GM19324 (cell line): ENCODE data around the gene CES4A.
"Not testable (repeated sequence)": the region's sequence is repeated elsewhere in the genome, so short reads cannot be mapped to it uniquely, and the experiment has no call there.

Experiments used
- ATAC-seq: cut with Tn5 transposase; IDR thresholded peaks from one replicate; pipeline ENCODE4 v1.9.1; 2021; ENCODE audit warnings: mild to moderate bottlenecking, moderate library complexity; ENCODE audit not compliant: unreplicated experiment, low FRiP score

CES4A gene

DNA sequence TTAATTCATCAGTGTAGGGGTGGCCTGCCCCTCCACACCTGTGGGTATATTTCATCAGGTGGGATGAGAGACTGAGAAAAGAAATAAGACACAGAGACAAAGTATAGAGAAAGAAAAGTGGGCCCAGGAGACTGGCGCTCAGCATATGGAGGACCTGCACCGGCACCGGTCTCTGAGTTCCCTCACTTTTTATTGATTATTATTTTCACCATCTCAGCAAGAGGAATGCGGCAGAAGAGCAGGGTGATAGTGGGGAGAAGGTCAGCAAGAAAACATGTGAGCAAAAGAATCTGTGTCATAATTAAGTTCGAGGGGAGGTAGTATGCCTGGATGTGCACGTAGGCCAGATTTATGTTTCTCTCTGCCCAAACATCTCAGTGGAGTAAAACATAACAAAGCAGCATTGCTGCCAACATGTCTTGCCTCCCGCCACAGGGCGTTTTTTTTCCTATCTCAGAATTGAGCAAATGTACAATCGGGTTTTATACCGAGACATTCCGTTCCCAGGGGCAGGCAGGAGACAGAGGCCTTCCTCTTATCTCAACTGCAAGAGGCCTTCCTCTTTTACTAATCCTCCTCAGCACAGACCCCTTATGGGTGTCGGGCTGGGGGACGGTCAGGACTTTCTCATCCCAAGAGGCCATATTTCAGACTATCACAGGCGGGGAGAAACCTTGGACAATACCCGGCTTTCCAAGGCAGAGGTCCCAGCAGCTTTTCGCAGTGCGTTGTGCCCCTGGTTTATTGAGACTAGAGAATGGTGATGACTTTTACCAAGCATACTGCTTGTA, 32.8 kb upstream of the CES4A start:
- not testable (repeated sequence) for ATAC-seq

DNA sequence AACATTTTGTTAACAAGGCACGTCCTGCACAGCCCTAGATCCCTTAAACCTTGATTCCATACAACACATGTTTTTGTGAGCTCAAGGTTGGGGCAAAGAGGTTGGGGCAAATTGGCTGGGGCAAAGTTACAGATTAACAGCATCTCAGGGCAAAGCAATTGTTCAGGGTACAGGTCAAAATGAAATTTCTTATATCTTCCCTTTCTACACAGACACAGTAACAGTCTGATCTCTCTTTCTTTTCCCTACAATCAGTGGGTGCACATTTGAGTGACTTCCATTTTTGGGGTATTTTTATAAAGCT, 32.3 kb upstream of the CES4A start:
- ATAC-seq = not testable (repeated sequence)

DNA sequence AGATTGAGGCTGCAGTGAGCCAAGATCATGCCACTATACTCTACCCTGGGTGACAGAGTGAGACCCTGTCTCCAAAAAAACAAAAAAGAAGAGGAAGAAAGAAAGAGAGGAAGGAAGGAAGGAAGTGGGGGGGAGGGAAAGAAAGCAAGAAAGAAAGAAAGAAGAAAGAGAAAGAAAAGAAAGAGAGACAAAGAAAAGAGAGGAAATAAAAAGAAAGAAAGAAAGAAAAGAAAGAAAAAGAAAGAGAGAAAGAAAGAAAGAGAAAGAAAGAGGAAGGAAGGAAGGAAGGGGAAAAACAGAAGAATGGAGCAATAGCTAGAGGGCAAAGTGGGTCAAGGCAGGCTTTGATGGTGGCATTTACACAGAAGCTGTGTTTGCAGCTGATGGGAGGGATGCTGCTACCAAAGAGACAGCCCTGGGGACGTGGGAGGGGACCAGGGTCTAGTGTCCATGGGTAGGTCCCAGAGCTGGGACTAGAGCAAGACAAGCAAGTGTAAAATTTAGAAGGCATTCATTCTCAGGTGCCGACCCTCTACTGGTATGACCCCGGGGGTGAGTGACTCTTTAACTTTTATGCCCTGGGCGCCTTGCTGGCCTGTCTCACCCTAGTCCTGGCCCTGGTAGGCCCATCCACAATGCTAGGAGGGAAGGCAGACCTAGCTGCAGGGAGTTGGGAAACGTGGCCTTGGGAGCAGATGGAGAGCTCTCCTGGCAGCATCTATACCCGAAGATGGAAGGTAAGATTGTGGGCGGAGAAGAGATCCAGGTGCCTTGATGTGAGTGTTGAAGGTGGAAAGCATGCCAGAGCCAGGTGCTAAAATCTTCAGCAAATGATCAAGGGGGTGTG, 29.3 kb upstream of the CES4A start:
- no peak for ATAC-seq

DNA sequence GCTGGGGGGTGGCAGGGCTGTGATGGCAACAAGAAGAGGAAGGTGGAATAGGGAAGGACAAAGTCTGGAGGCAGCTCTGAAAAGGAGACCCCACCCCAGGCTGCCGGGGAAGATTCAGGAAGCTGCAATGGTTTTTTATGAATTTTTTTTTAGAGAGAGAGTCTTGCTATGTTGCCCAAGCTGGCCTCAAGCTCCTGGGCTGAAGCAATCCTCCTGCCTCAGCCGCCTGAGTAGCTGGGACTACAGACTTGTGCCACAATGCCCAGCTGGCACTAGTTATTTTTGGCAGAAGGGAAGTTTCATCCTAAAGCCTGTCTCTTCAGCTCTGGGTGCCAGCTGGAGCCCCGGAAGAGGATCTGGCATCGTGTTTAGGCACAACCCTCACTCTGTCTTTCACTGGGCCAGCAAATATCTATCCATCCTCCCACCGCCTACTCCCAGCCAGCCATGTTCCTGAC, 28.7 kb upstream of the CES4A start:
- no peak for ATAC-seq

DNA sequence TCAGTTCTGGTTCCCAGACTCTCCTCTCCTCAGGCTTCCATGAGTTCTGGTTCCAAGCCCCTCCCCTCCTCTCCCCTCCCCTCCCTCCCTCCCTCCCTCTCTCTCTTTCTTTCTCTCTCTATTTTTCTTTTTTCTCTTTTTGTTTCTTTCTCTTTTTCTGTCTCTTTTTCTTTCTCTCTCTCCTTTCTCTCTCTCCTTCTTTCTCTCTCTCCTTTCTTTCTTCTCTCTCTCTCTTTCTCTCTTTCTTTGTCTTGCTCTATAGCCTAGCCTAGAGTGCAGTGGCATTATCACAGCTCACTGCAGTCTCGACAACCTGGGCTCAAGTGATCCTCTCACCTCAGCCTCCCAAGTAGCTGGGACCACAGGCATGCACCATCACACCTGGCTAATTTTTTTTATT, 28.1 kb upstream of the CES4A start:
- ATAC-seq = no peak

DNA sequence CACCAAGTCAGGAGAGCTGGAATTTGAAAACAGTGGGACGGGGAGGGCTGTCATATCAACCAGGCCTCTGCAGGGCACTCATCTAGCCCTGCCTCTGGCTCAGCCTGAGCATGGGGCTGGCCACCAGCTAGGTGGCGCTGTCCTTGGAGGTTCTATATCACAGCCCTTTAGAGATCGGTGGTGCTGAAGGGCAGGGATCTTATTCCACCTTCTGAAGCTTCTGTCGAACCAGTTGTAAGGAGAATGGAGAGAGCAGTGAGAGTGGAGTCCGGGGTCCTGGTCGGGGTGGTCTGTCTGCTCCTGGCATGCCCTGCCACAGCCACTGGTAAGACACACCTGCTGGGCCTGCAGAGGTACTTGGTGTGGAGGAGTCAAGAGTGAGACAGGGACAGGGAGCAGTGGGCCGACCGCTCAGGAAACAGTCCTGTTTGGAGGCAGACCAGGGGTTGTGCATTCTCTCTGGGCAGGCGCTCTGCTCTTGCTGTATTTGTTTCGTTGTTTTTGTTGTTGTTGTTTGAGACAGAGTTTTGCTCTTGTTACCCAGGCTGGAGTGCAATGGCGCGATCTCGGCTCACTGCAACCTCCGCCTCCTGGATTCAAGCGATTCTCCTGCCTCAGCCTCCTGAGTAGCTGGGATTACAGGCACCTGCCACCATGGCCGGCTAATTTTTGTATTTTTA, 27.2 kb upstream of the CES4A start, which contains the start of gene CES3:
CES3 (plus strand) TSS at position 202 of the 680 bp plus-strand sequence; CDS start at position 244, 42 bp downstream.
- ATAC-seq = peak; percentile 72

DNA sequence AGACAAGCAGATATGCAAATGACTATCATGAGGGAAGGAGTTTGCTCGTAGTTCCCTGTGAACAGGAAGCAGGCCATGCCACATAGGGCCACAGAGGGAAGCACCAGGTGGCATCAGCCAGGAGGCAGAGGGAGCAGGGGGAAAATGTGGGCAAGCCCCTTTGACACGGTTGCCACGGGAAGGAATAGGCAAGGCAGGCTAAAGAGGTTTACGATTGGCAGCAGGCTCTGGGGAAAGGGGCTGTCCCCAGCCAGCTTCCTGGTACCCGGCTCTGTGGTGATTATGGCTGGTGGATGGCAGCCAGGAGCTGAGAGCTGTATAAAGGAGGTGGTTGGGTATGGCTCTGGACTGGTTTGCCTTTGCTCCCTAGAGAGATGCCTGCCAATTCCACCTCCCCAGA, 26.5 kb upstream of the CES4A start:
- ATAC-seq = no peak

DNA sequence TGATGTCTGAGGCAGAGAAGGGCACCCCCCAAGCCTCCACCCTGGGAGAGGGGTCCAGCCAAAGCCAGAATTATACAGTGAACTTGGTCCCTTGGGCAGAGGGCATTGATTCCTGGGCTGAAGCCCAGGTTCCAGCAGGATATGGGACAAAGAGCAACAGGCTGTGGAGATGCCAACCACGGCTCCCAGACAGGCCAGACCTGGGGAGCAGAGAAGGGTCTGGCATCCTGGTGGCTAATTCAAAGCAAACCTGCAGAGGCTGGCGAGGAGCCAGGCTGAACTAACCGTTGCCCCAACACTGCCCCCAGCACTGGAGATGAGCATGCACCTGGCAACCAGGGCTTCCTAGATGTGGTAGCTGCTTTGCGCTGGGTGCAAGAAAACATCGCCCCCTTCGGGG, 24.3 kb upstream of the CES4A start:
- no peak for ATAC-seq

DNA sequence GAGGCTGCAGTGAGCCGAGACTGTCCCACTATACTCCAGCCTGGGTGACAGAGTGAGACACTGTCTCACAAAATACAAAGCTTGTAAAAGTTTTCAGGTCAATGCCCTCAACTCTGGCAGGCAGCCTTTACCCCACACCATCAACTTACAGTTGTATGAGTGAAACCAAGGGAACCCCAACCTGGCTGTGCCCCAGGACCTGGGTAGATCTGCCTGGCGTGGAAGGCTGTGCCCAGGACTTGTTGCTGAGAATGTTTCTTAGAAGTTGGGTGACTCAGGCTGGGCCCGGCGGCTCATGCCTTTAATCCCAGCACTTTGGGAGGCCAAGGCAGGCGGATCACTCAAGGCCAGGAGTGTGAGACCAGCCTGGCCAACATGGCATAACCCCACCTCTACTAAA, 19.5 kb upstream of the CES4A start:
- ATAC-seq = no peak

DNA sequence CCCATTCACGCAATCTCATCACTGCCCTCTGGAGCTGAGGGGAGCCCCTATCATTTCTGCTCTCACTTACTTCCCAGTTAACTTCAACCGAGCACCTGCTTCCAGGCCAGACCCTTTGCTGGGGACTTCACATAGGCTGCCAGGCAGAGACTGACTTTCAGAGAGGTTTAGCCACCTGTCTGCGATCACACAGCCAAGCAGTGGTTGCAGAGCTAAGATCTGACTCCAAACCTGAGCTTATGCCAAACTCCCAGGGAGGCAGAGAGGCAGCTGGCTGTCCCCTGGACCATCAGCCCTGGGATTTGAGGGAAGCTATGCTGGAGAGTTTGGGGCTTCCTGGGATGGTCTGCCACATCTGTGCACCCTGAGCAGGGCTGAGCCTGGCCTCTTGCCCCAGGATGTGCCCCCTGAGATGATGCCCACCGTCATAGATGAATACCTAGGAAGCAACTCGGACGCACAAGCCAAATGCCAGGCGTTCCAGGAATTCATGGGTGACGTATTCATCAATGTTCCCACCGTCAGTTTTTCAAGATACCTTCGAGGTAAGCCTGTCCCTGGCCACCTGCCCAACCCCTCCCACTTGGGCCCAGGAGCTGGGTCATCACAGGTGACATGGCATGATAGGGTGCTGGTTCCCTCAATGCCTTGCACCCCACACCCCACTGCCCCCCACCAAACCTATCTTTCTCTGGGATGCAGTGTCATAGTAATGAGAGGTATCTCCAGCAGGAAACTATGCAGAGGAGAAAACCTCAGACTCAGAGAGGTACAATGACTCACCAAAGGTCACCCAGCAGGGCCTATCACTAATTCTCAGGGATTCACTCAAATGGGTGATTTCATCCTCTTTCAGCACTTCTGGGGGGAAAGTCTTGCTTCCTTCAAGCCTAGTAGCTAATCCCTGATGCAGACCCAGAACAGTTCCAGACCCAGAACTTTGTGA, 17.3 kb upstream of the CES4A start:
- ATAC-seq = no peak

DNA sequence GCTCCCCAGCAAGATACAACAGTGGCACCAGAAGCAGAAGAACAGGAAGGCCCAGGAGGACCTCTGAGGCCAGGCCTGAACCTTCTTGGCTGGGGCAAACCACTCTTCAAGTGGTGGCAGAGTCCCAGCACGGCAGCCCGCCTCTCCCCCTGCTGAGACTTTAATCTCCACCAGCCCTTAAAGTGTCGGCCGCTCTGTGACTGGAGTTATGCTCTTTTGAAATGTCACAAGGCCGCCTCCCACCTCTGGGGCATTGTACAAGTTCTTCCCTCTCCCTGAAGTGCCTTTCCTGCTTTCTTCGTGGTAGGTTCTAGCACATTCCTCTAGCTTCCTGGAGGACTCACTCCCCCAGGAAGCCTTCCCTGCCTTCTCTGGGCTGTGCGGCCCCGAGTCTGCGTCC, 15.4 kb upstream of the CES4A start:
- ATAC-seq = no peak

DNA sequence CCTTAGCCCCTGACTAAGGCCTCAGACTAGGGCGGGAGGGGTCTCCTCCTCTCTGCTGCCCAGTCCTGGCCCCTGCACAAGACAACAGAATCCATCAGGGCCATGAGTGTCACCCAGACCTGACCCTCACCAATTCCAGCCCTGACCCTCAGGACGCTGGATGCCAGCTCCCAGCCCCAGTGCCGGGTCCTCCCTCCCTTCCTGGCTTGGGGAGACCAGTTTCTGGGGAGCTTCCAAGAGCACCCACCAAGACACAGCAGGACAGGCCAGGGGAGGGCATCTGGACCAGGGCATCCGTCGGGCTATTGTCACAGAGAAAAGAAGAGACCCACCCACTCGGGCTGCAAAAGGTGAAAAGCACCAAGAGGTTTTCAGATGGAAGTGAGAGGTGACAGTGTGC, 14.7 kb upstream of the CES4A start:
- ATAC-seq = no peak

DNA sequence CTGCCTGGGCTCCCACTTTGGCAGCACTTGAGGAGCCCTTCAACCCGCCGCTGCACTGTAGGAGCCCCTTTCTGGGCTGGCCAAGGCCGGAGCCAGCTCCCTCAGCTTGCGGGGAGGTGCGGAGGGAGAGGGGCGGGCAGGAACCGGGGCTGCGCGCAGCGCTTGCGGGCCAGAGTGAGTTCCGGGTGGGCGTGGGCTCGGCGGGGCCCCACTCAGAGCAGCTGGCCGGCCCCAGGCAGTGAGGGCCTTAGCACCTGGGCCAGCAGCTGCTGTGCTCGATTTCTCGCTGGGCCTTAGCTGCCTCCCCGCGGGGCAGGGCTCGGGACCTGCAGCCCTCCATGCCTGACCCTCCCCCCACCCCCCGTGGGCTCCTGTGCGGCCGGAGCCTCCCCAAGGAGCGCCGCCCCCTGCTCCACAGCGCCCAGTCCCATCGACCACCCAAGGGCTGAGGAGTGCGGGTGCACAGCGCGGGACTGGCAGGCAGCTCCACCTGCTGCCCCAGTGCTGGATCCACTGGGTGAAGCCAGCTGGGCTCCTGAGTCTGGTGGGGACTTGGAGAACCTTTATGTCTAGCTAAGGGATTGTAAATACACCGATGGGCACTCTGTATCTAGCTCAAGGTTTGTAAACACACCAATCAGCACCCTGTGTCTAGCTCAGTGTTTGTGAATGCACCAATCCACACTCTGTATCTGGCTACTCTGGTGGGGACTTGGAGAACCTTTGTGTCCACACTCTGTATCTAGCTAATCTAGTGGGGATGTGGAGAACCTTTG, 14.0 kb upstream of the CES4A start:
- ATAC-seq = not testable (repeated sequence)

DNA sequence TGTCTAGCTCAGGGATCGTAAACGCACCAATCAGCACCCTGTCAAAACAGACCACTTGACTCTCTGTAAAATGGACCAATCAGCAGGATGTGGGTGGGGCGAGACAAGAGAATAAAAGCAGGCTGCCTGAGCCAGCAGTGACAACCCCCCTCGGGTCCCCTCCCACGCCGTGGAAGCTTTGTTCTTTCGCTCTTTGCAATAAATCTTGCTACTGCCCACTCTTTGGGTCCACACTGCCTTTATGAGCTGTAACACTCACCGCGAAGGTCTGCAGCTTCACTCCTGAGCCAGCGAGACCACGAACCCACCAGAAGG, 13.5 kb upstream of the CES4A start:
- ATAC-seq = not testable (repeated sequence)

DNA sequence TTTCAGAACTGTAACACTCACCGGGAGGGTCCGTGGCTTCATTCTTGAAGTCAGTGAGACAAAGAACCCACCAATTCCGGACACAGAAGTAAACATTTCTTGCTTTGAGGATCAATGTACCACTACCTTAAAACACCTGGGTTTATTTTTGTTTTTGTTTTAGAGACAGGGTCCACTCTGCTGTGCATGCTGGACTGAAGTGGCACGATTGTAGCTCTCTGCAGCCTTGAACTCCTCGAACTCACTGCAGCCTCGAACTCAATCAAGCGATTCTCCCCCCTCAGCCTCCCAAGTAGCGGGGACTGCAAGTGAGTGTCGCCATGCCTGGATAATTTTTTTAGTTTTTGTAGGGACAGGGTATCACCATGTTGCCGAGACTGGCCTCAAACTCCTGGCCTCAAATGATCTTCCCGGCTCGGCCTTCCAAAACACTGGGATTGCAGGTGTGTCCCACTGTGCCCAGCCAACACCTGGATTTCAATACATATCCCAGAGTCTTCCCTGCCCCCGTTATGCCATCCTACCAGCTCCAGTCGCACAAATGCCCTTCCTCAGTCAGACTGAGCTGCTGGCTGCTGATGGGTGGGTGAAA, 13.0 kb upstream of the CES4A start:
- ATAC-seq = no peak

DNA sequence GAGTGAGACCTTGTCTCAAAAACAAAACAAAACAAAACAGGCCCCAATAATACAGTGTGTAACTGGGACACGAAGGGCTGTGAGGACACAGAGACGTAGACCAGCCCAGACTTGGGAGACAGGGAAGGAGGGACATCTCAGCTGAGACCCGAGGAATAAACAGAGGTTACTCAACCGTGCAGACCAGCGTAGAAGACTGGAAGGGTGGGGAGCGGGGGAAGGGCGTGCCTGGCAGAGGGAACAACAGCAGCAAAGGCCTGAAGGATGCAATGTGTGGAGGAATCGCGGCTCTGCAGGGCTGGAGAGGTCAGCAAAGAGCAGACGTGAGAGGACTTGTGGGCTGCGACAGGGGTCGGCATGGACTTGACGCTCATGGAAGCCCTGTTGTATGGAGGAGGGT, 11.6 kb upstream of the CES4A start:
- no peak for ATAC-seq

DNA sequence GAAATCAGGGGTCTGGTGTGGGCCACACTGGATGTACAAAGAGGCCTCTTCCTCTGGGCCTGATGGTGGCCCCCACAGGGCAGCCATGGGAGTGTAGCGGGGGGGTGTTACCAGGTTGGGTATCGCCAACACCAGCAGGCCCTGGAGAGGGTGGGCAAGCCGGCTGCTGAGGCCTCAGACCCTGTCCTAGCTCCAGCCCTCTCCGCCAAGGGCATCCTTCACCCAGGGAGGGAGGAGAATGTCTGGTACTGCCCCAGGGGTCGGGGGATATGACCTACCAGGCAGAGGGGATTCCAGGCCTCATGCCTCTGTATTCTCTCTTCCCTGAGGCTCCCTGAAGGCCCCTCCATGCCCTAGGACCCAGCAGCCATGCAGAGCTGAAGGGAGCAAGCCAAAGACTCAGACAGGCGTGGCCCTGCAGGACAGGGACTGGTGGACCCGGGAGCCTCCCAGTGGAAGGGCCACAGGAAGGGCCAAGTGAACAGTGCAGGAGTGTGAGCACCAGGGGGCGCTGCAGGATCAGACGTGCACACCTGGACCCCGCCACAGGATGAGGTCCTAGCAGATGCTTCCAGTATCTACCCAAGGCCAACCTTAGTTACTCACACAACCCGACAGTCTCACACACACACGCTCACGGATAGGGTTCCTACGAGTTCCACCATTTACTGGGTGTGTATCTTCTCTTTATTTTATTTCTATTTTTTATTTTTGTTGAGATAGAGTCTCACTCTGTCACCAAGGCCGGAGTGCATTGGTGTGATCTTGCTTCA, 10.9 kb upstream of the CES4A start:
- ATAC-seq = no peak

DNA sequence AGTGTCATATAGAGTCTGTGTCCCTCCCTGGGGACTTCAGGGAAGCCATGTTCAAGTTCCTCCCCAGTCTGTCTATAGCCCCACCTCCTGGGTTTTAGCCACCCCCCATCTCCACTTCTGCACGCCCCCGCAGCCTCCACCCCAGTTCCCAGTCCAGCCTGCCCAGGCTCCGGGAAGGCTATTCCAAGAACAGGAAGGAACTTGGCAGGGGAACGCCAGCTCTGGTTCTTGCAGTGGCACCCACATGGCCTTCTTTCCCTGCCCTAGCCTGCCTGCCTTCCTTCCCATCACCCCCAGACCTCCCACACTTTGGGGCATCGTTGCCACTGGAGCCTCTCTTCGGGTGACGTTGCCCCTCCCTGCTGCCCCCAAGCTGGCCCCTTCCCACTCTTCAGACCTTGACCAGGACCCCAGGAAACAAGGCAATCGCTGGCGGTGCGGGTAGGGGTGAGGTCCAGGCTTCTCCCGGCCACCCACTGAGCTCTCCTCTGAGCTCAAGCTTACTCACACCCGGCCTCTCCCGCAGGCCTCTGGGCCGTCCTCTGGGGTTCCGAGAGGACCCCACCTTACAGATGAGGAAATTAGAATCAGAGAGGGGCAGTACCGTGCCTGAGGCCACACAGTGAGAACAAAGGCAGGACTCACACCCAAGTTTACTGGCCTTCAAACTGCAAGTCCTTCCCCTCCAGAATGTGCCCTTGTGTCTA, 9.2 kb upstream of the CES4A start:
- ATAC-seq = no peak
